Spleen (tissue), 7 donors: ENCODE results near the gene ERBB4.

Experiments used
- CTCF ChIP-seq, 11 experiments: fragments of 200-600 bp in 7 of 11; fragments of 450-650 bp in 4 of 11; sonication (generic) in 4 of 11; IDR thresholded peaks in 8 of 11; conservative IDR thresholded peaks in 3 of 11; 1 replicate in 7 of 11; 2 replicates in 4 of 11; pipeline versions ENCODE4 v1.4.0 to v1.8.0; 2016 to 2021; ENCODE audit warnings: antibody characterized with exemption in 11 of 11, inconsistent platforms in 4 of 11, mild to moderate bottlenecking in 1 of 11
- POLR2A ChIP-seq, 3 donors: fragments of 450-650 bp; IDR thresholded peaks; one replicate each; pipeline ENCODE4 v1.5.1; 2017; ENCODE audit warnings: antibody characterized with exemption in 3 of 3, mild to moderate bottlenecking in 1 of 3
- POLR2AphosphoS5 ChIP-seq, 3 donors: sonication (generic); formaldehyde crosslinking; IDR thresholded peaks; one replicate each; pipeline ENCODE4 v1.5.1; 2017; ENCODE audit warnings: antibody characterized with exemption in 3 of 3
- donor health status: DM: no; HTN: no; CAD: no; lungs with moderate emphysema.
- donor health status: DM: no; HTN: no; CAD: no.
- donor health status: DM: no; HTN: no; CAD: no.

GRCh38 chr2:212477571-212477970 is 61.0 kb downstream of the ERBB4 start:
- TF ChIP-seq POLR2AphosphoS5 (IDR thresholded peaks at IDR 0.05) = no peak
- no peak for TF ChIP-seq CTCF (IDR thresholded peaks at IDR 0.05 in 8 of 11, conservative IDR thresholded peaks at IDR 0.05 in 3 of 11)
- no peak for TF ChIP-seq POLR2A (IDR thresholded peaks at IDR 0.05)
